ENCODE measurements around the gene TSKU.

DNA sequence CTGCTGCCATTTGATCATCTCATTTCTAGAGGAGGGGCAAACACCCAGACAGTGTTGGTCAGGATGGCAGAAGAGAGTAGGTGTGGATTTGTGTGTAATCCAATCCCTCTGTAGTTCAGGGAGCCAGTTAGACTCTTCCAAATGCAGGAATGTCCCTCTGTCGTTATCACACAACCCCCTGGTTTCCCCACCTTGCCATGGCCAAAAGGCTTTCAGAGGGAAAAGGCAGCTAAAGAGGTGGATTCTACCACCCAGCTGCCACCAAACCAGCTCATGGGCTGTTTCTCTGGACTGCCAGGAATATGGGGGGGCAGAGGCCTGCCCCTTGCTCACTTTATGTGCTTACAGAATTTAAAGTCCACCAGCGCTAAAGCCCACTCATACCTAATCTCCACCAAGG is 18.1 kb downstream of the TSKU start:
- TF ChIP-seq EZH2phosphoT487 (IDR thresholded peaks at IDR 0.05; ENCODE audit: unreplicated experiment) (no peak), EZH2 (IDR thresholded peaks at IDR 0.05; ENCODE audit: low read depth, unreplicated experiment) (no peak), POLR2AphosphoS5 (IDR thresholded peaks at IDR 0.05; ENCODE audit: low read depth) (no peak)
- TF ChIP-seq, protein P1, sequence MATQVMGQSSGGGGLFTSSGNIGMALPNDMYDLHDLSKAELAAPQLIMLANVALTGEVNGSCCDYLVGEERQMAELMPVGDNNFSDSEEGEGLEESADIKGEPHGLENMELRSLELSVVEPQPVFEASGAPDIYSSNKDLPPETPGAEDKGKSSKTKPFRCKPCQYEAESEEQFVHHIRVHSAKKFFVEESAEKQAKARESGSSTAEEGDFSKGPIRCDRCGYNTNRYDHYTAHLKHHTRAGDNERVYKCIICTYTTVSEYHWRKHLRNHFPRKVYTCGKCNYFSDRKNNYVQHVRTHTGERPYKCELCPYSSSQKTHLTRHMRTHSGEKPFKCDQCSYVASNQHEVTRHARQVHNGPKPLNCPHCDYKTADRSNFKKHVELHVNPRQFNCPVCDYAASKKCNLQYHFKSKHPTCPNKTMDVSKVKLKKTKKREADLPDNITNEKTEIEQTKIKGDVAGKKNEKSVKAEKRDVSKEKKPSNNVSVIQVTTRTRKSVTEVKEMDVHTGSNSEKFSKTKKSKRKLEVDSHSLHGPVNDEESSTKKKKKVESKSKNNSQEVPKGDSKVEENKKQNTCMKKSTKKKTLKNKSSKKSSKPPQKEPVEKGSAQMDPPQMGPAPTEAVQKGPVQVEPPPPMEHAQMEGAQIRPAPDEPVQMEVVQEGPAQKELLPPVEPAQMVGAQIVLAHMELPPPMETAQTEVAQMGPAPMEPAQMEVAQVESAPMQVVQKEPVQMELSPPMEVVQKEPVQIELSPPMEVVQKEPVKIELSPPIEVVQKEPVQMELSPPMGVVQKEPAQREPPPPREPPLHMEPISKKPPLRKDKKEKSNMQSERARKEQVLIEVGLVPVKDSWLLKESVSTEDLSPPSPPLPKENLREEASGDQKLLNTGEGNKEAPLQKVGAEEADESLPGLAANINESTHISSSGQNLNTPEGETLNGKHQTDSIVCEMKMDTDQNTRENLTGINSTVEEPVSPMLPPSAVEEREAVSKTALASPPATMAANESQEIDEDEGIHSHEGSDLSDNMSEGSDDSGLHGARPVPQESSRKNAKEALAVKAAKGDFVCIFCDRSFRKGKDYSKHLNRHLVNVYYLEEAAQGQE (IDR thresholded peaks at IDR 0.05; ENCODE audit: unreplicated experiment), result no peak
- TF ChIP-seq, protein P2, sequence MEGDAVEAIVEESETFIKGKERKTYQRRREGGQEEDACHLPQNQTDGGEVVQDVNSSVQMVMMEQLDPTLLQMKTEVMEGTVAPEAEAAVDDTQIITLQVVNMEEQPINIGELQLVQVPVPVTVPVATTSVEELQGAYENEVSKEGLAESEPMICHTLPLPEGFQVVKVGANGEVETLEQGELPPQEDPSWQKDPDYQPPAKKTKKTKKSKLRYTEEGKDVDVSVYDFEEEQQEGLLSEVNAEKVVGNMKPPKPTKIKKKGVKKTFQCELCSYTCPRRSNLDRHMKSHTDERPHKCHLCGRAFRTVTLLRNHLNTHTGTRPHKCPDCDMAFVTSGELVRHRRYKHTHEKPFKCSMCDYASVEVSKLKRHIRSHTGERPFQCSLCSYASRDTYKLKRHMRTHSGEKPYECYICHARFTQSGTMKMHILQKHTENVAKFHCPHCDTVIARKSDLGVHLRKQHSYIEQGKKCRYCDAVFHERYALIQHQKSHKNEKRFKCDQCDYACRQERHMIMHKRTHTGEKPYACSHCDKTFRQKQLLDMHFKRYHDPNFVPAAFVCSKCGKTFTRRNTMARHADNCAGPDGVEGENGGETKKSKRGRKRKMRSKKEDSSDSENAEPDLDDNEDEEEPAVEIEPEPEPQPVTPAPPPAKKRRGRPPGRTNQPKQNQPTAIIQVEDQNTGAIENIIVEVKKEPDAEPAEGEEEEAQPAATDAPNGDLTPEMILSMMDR (conservative IDR thresholded peaks at IDR 0.05; ENCODE audit: low read depth in 2 of 2), result no peak

Measured in GM23338 (cell line).